ENCODE measurements around the gene CFL1.

DNA sequence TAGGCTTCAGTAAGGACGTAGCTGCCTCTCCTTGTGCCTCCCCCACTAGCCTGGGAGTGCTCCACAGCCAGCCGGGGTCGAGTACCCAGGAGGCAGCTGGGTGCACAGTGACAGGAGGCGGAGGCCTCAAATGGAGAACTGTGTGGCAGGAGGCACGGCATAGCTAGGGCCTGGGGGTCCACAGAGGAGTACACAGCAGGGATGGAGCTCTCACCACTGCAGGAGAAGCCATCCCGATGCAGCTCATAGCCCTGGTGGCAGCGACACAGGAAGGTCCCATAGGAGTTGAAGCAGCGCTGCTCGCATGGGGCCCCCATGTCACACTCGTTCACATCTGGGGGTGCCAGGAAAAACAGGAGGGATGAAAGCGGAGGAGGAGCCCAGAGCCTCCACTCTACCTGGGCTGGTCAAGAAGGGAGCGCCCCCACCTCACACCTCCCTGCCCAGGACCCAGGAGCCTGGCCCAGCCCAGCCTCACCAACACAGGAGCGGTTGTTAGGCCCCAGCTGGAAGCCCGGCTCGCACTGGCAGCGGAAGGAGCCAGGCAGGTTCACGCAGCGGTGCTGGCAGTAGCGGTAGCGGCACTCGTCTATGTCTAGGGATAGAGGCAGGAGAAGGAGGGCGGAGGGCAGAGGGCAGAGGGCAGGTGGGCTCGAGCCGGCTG, 11.8 kb upstream of the CFL1 start:
- TF ChIP-seq, protein P1, sequence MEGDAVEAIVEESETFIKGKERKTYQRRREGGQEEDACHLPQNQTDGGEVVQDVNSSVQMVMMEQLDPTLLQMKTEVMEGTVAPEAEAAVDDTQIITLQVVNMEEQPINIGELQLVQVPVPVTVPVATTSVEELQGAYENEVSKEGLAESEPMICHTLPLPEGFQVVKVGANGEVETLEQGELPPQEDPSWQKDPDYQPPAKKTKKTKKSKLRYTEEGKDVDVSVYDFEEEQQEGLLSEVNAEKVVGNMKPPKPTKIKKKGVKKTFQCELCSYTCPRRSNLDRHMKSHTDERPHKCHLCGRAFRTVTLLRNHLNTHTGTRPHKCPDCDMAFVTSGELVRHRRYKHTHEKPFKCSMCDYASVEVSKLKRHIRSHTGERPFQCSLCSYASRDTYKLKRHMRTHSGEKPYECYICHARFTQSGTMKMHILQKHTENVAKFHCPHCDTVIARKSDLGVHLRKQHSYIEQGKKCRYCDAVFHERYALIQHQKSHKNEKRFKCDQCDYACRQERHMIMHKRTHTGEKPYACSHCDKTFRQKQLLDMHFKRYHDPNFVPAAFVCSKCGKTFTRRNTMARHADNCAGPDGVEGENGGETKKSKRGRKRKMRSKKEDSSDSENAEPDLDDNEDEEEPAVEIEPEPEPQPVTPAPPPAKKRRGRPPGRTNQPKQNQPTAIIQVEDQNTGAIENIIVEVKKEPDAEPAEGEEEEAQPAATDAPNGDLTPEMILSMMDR (IDR thresholded peaks at IDR 0.05; ENCODE audit: low read depth, low read length) = no peak
- no peak for TF ChIP-seq EZH2phosphoT487 (IDR thresholded peaks at IDR 0.05; ENCODE audit: low read depth)
